Mesenchymal stem cell (in vitro differentiated cells and primary cell): ENCODE data around the gene REELD1.

Experiments used
- DNase-seq: peaks from one replicate; pipeline ENCODE4 v3.0.0-alpha.2; 2013
- H2AFZ ChIP-seq: one replicate; pipeline ENCODE4 v1.6.1; 2013; ENCODE audit warnings: low read depth, mild to moderate bottlenecking, control low read depth, inconsistent platforms, low read length, moderate library complexity
- H2AK5ac ChIP-seq: 2 replicates; pipeline ENCODE4 v1.6.1; 2013; ENCODE audit warnings: low read length, moderate library complexity, mild to moderate bottlenecking, inconsistent platforms; ENCODE audit not compliant: severe bottlenecking
- H2BK120ac ChIP-seq: one replicate; pipeline ENCODE4 v1.6.1; 2013; ENCODE audit warnings: low read depth, mild to moderate bottlenecking, inconsistent platforms, low read length, moderate library complexity
- H2BK12ac ChIP-seq, 2 experiments: one replicate each; pipeline ENCODE4 v1.6.1; 2013; ENCODE audit warnings: inconsistent platforms in 2 of 2, low read length in 2 of 2, mild to moderate bottlenecking in 2 of 2, moderate library complexity in 2 of 2, control low read depth in 1 of 2
- H2BK15ac ChIP-seq: one replicate; pipeline ENCODE4 v1.6.1; 2013; ENCODE audit warnings: mild to moderate bottlenecking, low read depth, inconsistent platforms; ENCODE audit not compliant: poor library complexity, severe bottlenecking
- H2BK5ac ChIP-seq: 2 replicates; pipeline ENCODE4 v1.6.1; 2013; ENCODE audit warnings: low read depth, mild to moderate bottlenecking, low read length, control low read depth, inconsistent platforms; ENCODE audit not compliant: poor library complexity, severe bottlenecking
- H3K14ac ChIP-seq, 2 experiments: one replicate each; pipeline ENCODE4 v1.6.1; 2013; ENCODE audit warnings: inconsistent platforms in 2 of 2, low read length in 2 of 2, control low read depth in 1 of 2, mild to moderate bottlenecking in 1 of 2, moderate library complexity in 1 of 2
- H3K18ac ChIP-seq, 2 experiments: one replicate each; pipeline ENCODE4 v1.6.1; 2013; ENCODE audit warnings: inconsistent platforms in 2 of 2, low read length in 2 of 2, control low read depth in 1 of 2, low read depth in 1 of 2, mild to moderate bottlenecking in 1 of 2
- H3K23ac ChIP-seq, 2 experiments: one replicate each; pipeline ENCODE4 v1.6.1; 2013; ENCODE audit warnings: inconsistent platforms in 2 of 2, low read length in 2 of 2, mild to moderate bottlenecking in 2 of 2, moderate library complexity in 2 of 2, control low read depth in 1 of 2
- H3K27ac ChIP-seq: 2 replicates; pipeline ENCODE4 v1.5.1; 2013; ENCODE audit warnings: mild to moderate bottlenecking, moderate library complexity, low read length, control low read depth, inconsistent platforms; ENCODE audit not compliant: poor library complexity, severe bottlenecking
- H3K27me3 ChIP-seq, 2 experiments: 2 replicates each; pipeline versions ENCODE4 v1.6.1 to v1.7.0; 2013; ENCODE audit warnings: low read length in 2 of 2, mild to moderate bottlenecking in 2 of 2, moderate library complexity in 2 of 2, control low read depth in 1 of 2, inconsistent platforms in 1 of 2; ENCODE audit not compliant: control insufficient read depth in 1 of 2, insufficient read depth in 1 of 2
- H3K36me3 ChIP-seq, 2 experiments: 2 replicates each; pipeline versions ENCODE4 v1.6.1 to v1.7.0; 2013; ENCODE audit warnings: low read length in 2 of 2, control low read depth in 1 of 2, inconsistent platforms in 1 of 2, low read depth in 1 of 2, mild to moderate bottlenecking in 1 of 2; ENCODE audit not compliant: insufficient read depth in 2 of 2, control insufficient read depth in 1 of 2
- H3K4ac ChIP-seq, 2 experiments: one replicate each; pipeline ENCODE4 v1.6.1; 2013; ENCODE audit warnings: inconsistent platforms in 2 of 2, low read length in 2 of 2, mild to moderate bottlenecking in 2 of 2, moderate library complexity in 2 of 2, control low read depth in 1 of 2, low read depth in 1 of 2
- H3K4me1 ChIP-seq: 2 replicates; pipeline ENCODE4 v1.6.1; 2013; ENCODE audit warnings: low read depth, low read length, control low read depth; ENCODE audit not compliant: control insufficient read depth, insufficient read depth
- H3K4me2 ChIP-seq: 2 replicates; pipeline ENCODE4 v1.6.1; 2013; ENCODE audit warnings: low read length, mild to moderate bottlenecking, inconsistent platforms; ENCODE audit not compliant: poor library complexity, severe bottlenecking
- H3K4me3 ChIP-seq, 2 experiments: 2 replicates each; pipeline versions ENCODE4 v1.5.1 to v1.7.0; 2013; ENCODE audit warnings: low read length in 2 of 2, mild to moderate bottlenecking in 2 of 2, control low read depth in 1 of 2, low read depth in 1 of 2; ENCODE audit not compliant: insufficient read depth in 1 of 2
- H3K79me1 ChIP-seq: replicated peaks from 2 replicates; pipeline ENCODE4 v1.6.1; 2013; ENCODE audit warnings: mild to moderate bottlenecking, control low read depth, low read length, inconsistent platforms; ENCODE audit not compliant: poor library complexity, severe bottlenecking
- H3K9ac ChIP-seq: 2 replicates; pipeline ENCODE4 v1.7.0; 2013; ENCODE audit warnings: mild to moderate bottlenecking, low read length, moderate library complexity
- H3K9me3 ChIP-seq: 2 replicates; pipeline ENCODE4 v1.7.0; 2013; ENCODE audit warnings: mild to moderate bottlenecking, low read length; ENCODE audit not compliant: control insufficient read depth
- H4K8ac ChIP-seq: one replicate; pipeline ENCODE4 v1.6.1; 2013; ENCODE audit warnings: inconsistent platforms, mild to moderate bottlenecking, low read length, moderate library complexity
- H4K91ac ChIP-seq: one replicate; pipeline ENCODE4 v1.6.1; 2013; ENCODE audit warnings: mild to moderate bottlenecking, low read length, inconsistent platforms
- WGBS: methylation state at CpG from one replicate; pipeline ENCODE4 v1.1.7; 2013; ENCODE audit warnings: mixed read lengths; 5-methylcytosine and 5-hydroxymethylcytosine counted together

REELD1 gene

DNA sequence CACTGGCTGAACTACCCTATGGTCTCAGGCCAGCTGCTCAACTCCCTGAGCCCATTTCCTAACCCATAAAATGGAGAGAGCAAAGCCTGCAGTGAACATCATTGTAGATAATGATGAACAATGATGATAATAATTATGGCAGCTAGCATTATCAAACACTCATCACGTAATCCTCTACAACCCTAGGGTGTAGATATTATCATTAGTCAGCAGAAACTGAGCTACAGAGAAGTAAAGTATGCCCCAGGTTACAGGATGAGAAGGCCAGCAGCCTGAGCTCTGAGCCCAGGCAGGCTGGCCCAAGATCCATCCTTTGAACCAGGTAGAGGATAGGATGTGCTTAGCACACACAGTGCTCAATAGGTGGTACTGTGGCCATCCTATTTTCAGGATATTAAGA, 43.2 kb downstream of the REELD1 start:
- no peak overlapping the region for H3K23ac ChIP-seq
- H3K9ac ChIP-seq, result no peak overlapping the region
- no peaks in the 10 kb centered on the region for H3K9me3 ChIP-seq
- H2AK5ac ChIP-seq, result no peak overlapping the region
- H4K8ac ChIP-seq, result no peak overlapping the region
- H3K4ac ChIP-seq, result no peak overlapping the region
- H3K27ac ChIP-seq, result no peak overlapping the region
- no peaks in the 10 kb centered on the region for H3K79me1 ChIP-seq
- H4K91ac ChIP-seq, result no peak overlapping the region
- H3K4me1 ChIP-seq, result peaks cover 2% of the 10 kb centered on the region
- H2AFZ ChIP-seq, result no peak overlapping the region
- no peak for DNase-seq
- no peak overlapping the region for H3K4me3 ChIP-seq
- no peak overlapping the region for H3K14ac ChIP-seq
- WGBS, result no CpG with 5 or more reads among the region's 1 CpG
- H2BK120ac ChIP-seq, result no peak overlapping the region
- no peak overlapping the region for H3K4me2 ChIP-seq
- no peak overlapping the region for H3K18ac ChIP-seq
- no peaks in the 10 kb centered on the region for H3K36me3 ChIP-seq
- H2BK5ac ChIP-seq, result no peak overlapping the region
- H3K27me3 ChIP-seq, result no peaks in the 10 kb centered on the region
- no peak overlapping the region for H2BK12ac ChIP-seq
- no peak overlapping the region for H2BK15ac ChIP-seq

DNA sequence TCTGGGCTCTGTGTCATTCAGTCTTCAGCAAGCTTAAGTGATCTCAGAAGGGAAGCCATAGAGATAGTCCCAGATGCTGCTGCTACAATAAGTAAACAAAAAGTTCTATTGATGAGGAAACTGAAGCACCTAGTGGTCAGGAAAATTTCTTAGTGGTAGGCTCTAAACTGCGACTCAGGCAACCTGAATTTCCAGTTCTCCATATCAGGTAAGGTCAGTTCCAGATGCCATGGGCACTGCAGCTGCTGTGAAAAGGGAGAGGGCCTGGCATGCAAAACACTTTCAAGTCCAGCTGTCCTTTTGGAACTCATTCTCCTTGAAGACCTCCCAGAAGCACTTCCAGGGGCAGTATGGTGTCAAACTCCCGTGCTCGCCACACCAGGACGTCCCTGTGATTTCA, 46.2 kb downstream of the REELD1 start:
- WGBS, result 97% methylated on average over 4 of the region's 4 CpGs
- no peak overlapping the region for H2BK15ac ChIP-seq

DNA sequence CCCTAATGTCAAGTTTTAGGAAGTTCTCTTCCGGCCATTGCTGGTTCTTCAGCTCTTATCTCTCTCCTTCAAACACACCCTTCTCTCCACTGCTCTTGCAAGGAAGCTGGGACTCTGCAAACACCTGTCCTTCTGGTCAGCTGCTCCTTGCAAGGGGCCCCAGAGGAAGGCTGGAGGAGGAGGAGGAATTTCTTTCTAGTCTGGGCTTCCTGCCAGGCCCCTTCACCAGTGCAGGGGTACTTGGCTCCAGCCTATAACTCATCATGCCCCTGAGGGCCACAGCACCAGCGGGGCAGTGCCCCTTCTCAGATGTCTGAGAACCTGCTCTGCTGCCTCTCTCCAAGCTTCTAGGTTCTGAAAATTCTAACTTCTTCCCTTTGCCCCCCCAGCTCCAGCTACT, 46.7 kb downstream of the REELD1 start:
- no peak overlapping the region for H2BK15ac ChIP-seq
- no peaks in the 10 kb centered on the region for H3K9me3 ChIP-seq
- no peaks in the 10 kb centered on the region for H3K36me3 ChIP-seq
- H4K91ac ChIP-seq, result no peak overlapping the region
- no peak overlapping the region for H3K14ac ChIP-seq
- H3K9ac ChIP-seq, result no peak overlapping the region
- no peak overlapping the region for H3K18ac ChIP-seq
- no peak overlapping the region for H3K27ac ChIP-seq
- H4K8ac ChIP-seq, result no peak overlapping the region
- H3K27me3 ChIP-seq, result no peaks in the 10 kb centered on the region
- peaks cover 2% of the 10 kb centered on the region for H3K4me1 ChIP-seq
- H2BK120ac ChIP-seq, result no peak overlapping the region
- H3K4ac ChIP-seq, result no peak overlapping the region
- H3K23ac ChIP-seq, result no peak overlapping the region
- WGBS, result 94% methylated on average over 2 of the region's 2 CpGs
- H3K4me3 ChIP-seq, result no peak overlapping the region
- H3K4me2 ChIP-seq, result no peak overlapping the region
- no peak overlapping the region for H2BK12ac ChIP-seq
- H2AFZ ChIP-seq, result no peak overlapping the region
- no peak overlapping the region for H2BK5ac ChIP-seq
- H2AK5ac ChIP-seq, result no peak overlapping the region
- no peak for DNase-seq
- no peaks in the 10 kb centered on the region for H3K79me1 ChIP-seq

More for the DNA sequence above, 46.2 kb downstream of the REELD1 start:
- Histone ChIP-seq H2BK5ac (no peak overlapping the region), H3K14ac (no peak overlapping the region), H2BK12ac (no peak overlapping the region), H2AFZ (no peak overlapping the region), H3K9ac (no peak overlapping the region), H4K91ac (no peak overlapping the region), H2AK5ac (no peak overlapping the region), H3K27me3 (no peaks in the 10 kb centered on the region), H3K79me1 (no peaks in the 10 kb centered on the region), H3K18ac (no peak overlapping the region), H3K27ac (no peak overlapping the region), H3K4me2 (no peak overlapping the region), H3K23ac (no peak overlapping the region), H3K4me3 (no peak overlapping the region), H3K9me3 (no peaks in the 10 kb centered on the region), H3K4me1 (peaks cover 2% of the 10 kb centered on the region), H3K4ac (no peak overlapping the region), H4K8ac (no peak overlapping the region), H2BK120ac (no peak overlapping the region), H3K36me3 (no peaks in the 10 kb centered on the region)
- no peak for DNase-seq

DNA sequence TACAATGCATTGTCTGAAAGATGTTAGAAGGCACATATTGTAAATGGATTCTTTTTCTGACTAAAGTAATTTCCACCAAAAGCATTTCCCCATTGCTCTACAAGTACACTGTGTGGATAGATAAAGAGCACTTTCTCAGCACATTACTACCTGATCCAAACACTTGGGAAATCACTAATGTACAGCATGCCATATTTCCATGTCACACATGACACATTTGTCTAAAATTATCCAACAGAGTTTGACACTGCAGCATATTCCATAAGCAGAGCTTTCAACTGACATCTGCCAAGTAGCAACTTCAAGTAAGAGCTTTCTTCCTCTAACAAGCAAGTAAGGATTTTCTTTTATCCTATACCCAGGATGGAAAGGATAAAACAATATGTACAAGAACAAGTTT, 49.5 kb downstream of the REELD1 start:
- H3K4me1 ChIP-seq, result no peaks in the 10 kb centered on the region
- H2BK15ac ChIP-seq, result no peak overlapping the region
- H3K18ac ChIP-seq, result no peak overlapping the region
- no peak overlapping the region for H2BK12ac ChIP-seq
- H3K4me3 ChIP-seq, result no peak overlapping the region
- H3K27ac ChIP-seq, result no peak overlapping the region
- H4K8ac ChIP-seq, result no peak overlapping the region
- H2AFZ ChIP-seq, result no peak overlapping the region
- H2AK5ac ChIP-seq, result no peak overlapping the region
- H3K9ac ChIP-seq, result no peak overlapping the region
- no peak overlapping the region for H3K4me2 ChIP-seq
- no peak overlapping the region for H3K14ac ChIP-seq
- no peaks in the 10 kb centered on the region for H3K27me3 ChIP-seq
- no peak overlapping the region for H2BK5ac ChIP-seq
- H3K23ac ChIP-seq, result no peak overlapping the region
- no peak overlapping the region for H3K4ac ChIP-seq
- H2BK120ac ChIP-seq, result no peak overlapping the region
- H3K36me3 ChIP-seq, result no peaks in the 10 kb centered on the region
- no peak for DNase-seq
- H4K91ac ChIP-seq, result no peak overlapping the region
- H3K9me3 ChIP-seq, result no peaks in the 10 kb centered on the region
- no peaks in the 10 kb centered on the region for H3K79me1 ChIP-seq
